ENCODE data around the gene BMPR1A.

- TF ChIP-seq CTCF (IDR thresholded peaks at IDR 0.05) (no peak), POLR2A (IDR thresholded peaks at IDR 0.05) (no peak), POLR2AphosphoS5 (IDR thresholded peaks at IDR 0.05) (no peak)
Measured at GRCh38 chr10:86872757-86873156, 116.3 kb downstream of the BMPR1A start.
